D721Med (cell line): ENCODE data around the gene RFPL1.

ENCODE experiments used
- DNase-seq: peaks from one replicate; pipeline ENCODE4 v3.0.0; 2011; ENCODE audit warnings: low spot score; ENCODE audit not compliant: insufficient read length
- FAIRE-seq: peaks from 2 replicates; lab custom pipeline; 2011; peaks lifted over from hg19 to GRCh38; lab: Jason Lieb, UNC
- CTCF ChIP-seq: IDR thresholded peaks from 2 replicates; pipeline ENCODE4 v1.5.1; 2012; ENCODE audit warnings: mild to moderate bottlenecking, control low read depth; ENCODE audit not compliant: insufficient read depth; ENCODE audit errors: missing control alignments

The RFPL1 gene

GRCh38 chr22:29443861-29444792 lies 5.7 kb downstream of the RFPL1 start:
- TF ChIP-seq CTCF: no peak
- DNase-seq (no peak), FAIRE-seq (no peak)

DNA sequence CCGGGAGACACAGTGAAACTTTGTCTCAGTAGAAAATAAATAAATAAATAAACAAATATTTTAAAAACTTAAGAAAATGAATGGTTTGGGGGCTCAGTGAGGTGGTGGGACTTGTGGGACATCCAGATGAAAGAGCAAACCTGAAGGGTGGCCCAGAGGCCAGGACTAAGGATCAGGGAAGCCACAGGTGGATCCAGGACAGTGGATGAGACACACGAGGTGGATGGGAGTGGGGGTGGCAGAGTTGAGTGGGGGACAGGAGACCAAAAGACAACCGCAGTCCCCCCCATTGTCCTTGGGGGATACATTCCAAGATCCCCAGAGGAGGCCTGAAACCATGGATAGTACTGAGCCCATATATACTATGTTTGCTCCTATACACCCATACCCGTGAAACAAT lies 7.1 kb downstream of the RFPL1 start:
- DNase-seq (no peak), FAIRE-seq (no peak)
- TF ChIP-seq CTCF: no peak

GRCh38 chr22:29447906-29448305 lies 9.5 kb downstream of the RFPL1 start:
- DNase-seq (no peak), FAIRE-seq (no peak)
- TF ChIP-seq CTCF: no peak

DNA sequence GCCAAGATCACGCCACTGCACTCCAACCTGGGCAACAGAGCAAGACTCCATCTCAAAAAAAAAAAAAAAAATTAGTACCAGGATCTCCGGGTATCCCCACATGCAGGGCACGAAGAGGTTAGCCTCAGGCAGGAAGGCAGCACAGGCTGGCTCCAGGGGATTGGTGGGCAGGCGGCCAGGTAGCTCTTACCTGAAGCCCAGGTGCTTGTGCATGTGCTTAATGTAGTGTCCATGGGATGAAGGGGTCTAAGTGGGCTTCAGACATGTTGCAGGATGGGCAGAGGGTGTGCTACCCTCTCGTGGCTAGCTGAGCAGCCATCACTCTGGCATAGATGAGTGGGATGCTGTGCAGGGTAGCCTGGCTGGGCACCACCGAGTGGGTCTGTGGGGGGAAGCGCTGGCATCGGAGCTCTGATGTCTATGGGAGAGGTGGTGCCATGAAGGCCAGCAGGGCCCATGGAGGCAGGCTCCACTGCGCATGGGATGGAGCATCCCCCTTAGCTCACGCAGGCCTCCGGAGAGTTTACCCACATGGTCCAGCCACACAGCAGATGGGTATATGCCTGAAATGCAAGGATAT lies 11.0 kb downstream of the RFPL1 start:
- TF ChIP-seq CTCF: no peak
- DNase-seq (no peak), FAIRE-seq (no peak)

DNA sequence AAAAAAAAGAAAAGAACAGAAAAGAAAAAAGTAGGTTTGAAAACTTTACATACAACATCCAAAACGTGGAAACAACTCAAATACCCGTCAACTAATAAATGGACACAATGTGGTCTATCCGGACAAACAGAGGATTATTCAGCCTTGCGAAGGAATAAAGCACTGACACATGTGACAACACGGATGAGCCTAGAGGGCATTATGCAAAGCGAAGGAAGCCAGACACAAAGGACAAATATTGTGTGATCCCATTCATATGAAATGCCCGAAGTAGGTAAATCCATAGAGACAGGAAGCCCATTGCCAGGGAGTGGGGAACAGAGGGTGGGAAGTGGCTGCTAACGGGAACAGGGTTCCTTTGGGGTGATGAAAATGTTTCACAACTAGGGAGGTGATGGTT lies 11.8 kb downstream of the RFPL1 start:
- FAIRE-seq (no peak), DNase-seq (no peak)
- TF ChIP-seq CTCF: no peak

GRCh38 chr22:29451863-29452262 lies 13.5 kb downstream of the RFPL1 start:
- no peak for FAIRE-seq

More at GRCh38 chr22:29451863-29452262, 13.5 kb downstream of the RFPL1 start:
- DNase-seq: no peak
- no peak for TF ChIP-seq CTCF
